HT1080 (cell line): ENCODE measurements around the gene SLC25A21. TPM values are rescaled to one million over a fixed set of nuclear protein-coding genes. Genes with fewer than 3 reads are reported as not detected.
"Not testable (repeated sequence)": the region's sequence is repeated elsewhere in the genome, so short reads cannot be mapped to it uniquely, and the experiment has no call there.

ENCODE experiments used
- DNase-seq: peaks from one replicate; pipeline ENCODE4 v3.0.0-alpha.2; 2015; ENCODE audit warnings: low read depth
- total RNA-seq: library from RNA; depleted of rRNA; stranded (reverse); fragments of >200 nt; shearing (Covaris generic); gene quantifications from 2 replicates; pipeline ENCODE4 v1.2.3, GENCODE V29; 2014

The SLC25A21 gene
- total RNA-seq, 1 experiment from 2014 or later: 0.37 TPM

- no peak for DNase-seq
Observed at GRCh38 chr14:36834293-36834692, 338.1 kb downstream of the SLC25A21 start.

- no peak for DNase-seq
Observed at GRCh38 chr14:36829547-36829946, 342.9 kb downstream of the SLC25A21 start.

GRCh38 chr14:36827861-36828260 is 344.5 kb downstream of the SLC25A21 start:
- DNase-seq: peak; percentile 24

GRCh38 chr14:36826614-36827013 is 345.8 kb downstream of the SLC25A21 start:
- no peak for DNase-seq

- DNase-seq: no peak
Observed at GRCh38 chr14:36824854-36825253, 347.6 kb downstream of the SLC25A21 start.

- DNase-seq: no peak
Observed at GRCh38 chr14:36823651-36824050, 348.8 kb downstream of the SLC25A21 start.

- DNase-seq: no peak
Observed at GRCh38 chr14:36822685-36823084, 349.7 kb downstream of the SLC25A21 start.

- DNase-seq: no peak
Observed at GRCh38 chr14:36820901-36821300, 351.5 kb downstream of the SLC25A21 start.

GRCh38 chr14:36820111-36820709 is 352.2 kb downstream of the SLC25A21 start:
- peak; percentile 63 for DNase-seq

GRCh38 chr14:36818794-36819384 is 353.5 kb downstream of the SLC25A21 start:
- DNase-seq: peak; percentile 63

GRCh38 chr14:36818246-36818645 is 354.2 kb downstream of the SLC25A21 start:
- no peak for DNase-seq

GRCh38 chr14:36817071-36817930 is 355.1 kb downstream of the SLC25A21 start:
- DNase-seq: no peak

GRCh38 chr14:36816481-36816880 is 355.9 kb downstream of the SLC25A21 start:
- DNase-seq: no peak

GRCh38 chr14:36814783-36815182 is 357.6 kb downstream of the SLC25A21 start:
- DNase-seq: not testable (repeated sequence)

- DNase-seq: no peak
Observed at GRCh38 chr14:36810209-36810608, 362.2 kb downstream of the SLC25A21 start.

GRCh38 chr14:36807727-36808126 is 364.7 kb downstream of the SLC25A21 start:
- no peak for DNase-seq

- DNase-seq: no peak
Observed at GRCh38 chr14:36805131-36805559, 367.3 kb downstream of the SLC25A21 start.

- no peak for DNase-seq
Observed at GRCh38 chr14:36797634-36798033, 374.8 kb downstream of the SLC25A21 start.

GRCh38 chr14:36791402-36791801 is 381.0 kb downstream of the SLC25A21 start:
- DNase-seq: no peak

- DNase-seq: no peak
Observed at GRCh38 chr14:36785511-36785910, 386.9 kb downstream of the SLC25A21 start.

- DNase-seq: peak; percentile 20
Observed at GRCh38 chr14:36784541-36784940, 387.9 kb downstream of the SLC25A21 start.

GRCh38 chr14:36781897-36782296 is 390.5 kb downstream of the SLC25A21 start:
- no peak for DNase-seq
